A673 (cell line): Measurements from ENCODE around the gene GALNT2. TPM values are rescaled to one million over a fixed set of nuclear protein-coding genes. Genes with fewer than 3 reads are reported as not detected.
A peak's percentile ranks its signal among the peaks of the same experiment; 100 is the strongest.

ENCODE experiments used
- BruUV-seq: library from RNA; stranded (reverse); fragments of 400-500 nt; replicated peaks from 2 replicates; lab custom pipeline; 2021; lab: Mats Ljungman, UMichigan
- CTCF ChIA-PET: fragments of 300-600 bp; sonication (Branson Sonifier 250); formaldehyde crosslinking; loops from one replicate; lab custom pipeline; 2022; ENCODE audit warnings: antibody characterized with exemption; lab: Charles Lee
- POLR2A ChIA-PET: fragments of 300-600 bp; sonication (Branson Sonifier 250); formaldehyde crosslinking; loops from one replicate; lab custom pipeline; 2022; ENCODE audit warnings: antibody characterized with exemption; ENCODE audit not compliant: low non-redundant PET; lab: Charles Lee
- DNase-seq: peaks from one replicate; pipeline ENCODE4 v3.0.0-alpha.2; 2015; ENCODE audit warnings: low spot score
- H3K27ac ChIP-seq: fragments of 200-600 bp; sonication (generic); 2 replicates; pipeline ENCODE4 v1.5.1; 2016; ENCODE audit warnings: mixed run types, low read depth, mild to moderate bottlenecking, mixed read lengths, antibody characterized with exemption, low read length; ENCODE audit not compliant: poor library complexity, severe bottlenecking
- H3K27me3 ChIP-seq: fragments of 200-600 bp; sonication (generic); replicated peaks from 2 replicates; pipeline ENCODE4 v1.6.1; 2017; ENCODE audit warnings: mixed run types, low read depth, mild to moderate bottlenecking, mixed read lengths, antibody characterized with exemption, low read length; ENCODE audit not compliant: insufficient read depth, poor library complexity
- H3K36me3 ChIP-seq: fragments of 200-600 bp; sonication (generic); 2 replicates; pipeline ENCODE4 v1.6.1; 2016; ENCODE audit warnings: mixed run types, mild to moderate bottlenecking, mixed read lengths, antibody characterized with exemption, low read length; ENCODE audit not compliant: insufficient read depth, poor library complexity, severe bottlenecking
- H3K4me1 ChIP-seq: fragments of 200-600 bp; sonication (generic); 2 replicates; pipeline ENCODE4 v1.6.1; 2017; ENCODE audit warnings: mixed run types, mild to moderate bottlenecking, mixed read lengths, antibody characterized with exemption, low read length; ENCODE audit not compliant: insufficient read depth, poor library complexity, severe bottlenecking
- H3K4me3 ChIP-seq: fragments of 200-600 bp; sonication (generic); 2 replicates; pipeline ENCODE4 v1.5.1; 2016; ENCODE audit warnings: low read depth, mixed run types, mild to moderate bottlenecking, mixed read lengths, low read length; ENCODE audit not compliant: poor library complexity, severe bottlenecking
- H3K9me3 ChIP-seq: fragments of 200-600 bp; sonication (generic); 2 replicates; pipeline ENCODE4 v1.6.1; 2016; ENCODE audit warnings: mixed run types, low read depth, mild to moderate bottlenecking, mixed read lengths, antibody characterized with exemption, low read length; ENCODE audit not compliant: poor library complexity, severe bottlenecking
- CTCF ChIP-seq: fragments of 300-800, 200-600 bp; sonication (generic); conservative IDR thresholded peaks from 2 replicates; pipeline ENCODE4 v1.5.1; 2017; ENCODE audit warnings: low read depth, mild to moderate bottlenecking, antibody characterized with exemption, low read length, moderate library complexity, mixed read lengths
- EZH2 ChIP-seq: fragments of 200-600 bp; sonication (generic); IDR thresholded peaks from 2 replicates; pipeline ENCODE4 v1.6.1; 2017; ENCODE audit warnings: borderline replicate concordance, low read depth, mild to moderate bottlenecking, mixed read lengths, antibody characterized with exemption, low read length; ENCODE audit not compliant: poor library complexity, severe bottlenecking
- intact Hi-C: fragments of 100-400 bp; cut with micrococcal nuclease; formaldehyde crosslinking; loops from one replicate; pipeline ENCODE4 v1.10.0; 2022; ENCODE audit not compliant: unreplicated experiment
- total RNA-seq: library from RNA; stranded (reverse); gene quantifications from 2 replicates; pipeline ENCODE4 v1.2.3, GENCODE V29; 2021

The GALNT2 gene
- total RNA-seq, 1 experiment from 2014 or later, result 94.6 TPM

GRCh38 chr1:230084408-230085177 lies 17.6 kb downstream of the GALNT2 start:
- TF ChIP-seq CTCF (no peak), EZH2 (no peak)
- DNase-seq, result peak; percentile 89
- intact Hi-C loops, result no loop called here
- CTCF ChIA-PET, result interaction anchor here (0.7 kb wide), 1 partner anchor 14 kb away, joined by 3 read pairs; no protein-coding TSS in a partner anchor
- BruUV-seq, result no TSS peak
- H3K27me3 ChIP-seq, result no peaks in the 10 kb centered on the region
- H3K36me3 ChIP-seq, result no peaks in the 10 kb centered on the region
- no peak overlapping the region for H3K4me3 ChIP-seq
- H3K9me3 ChIP-seq, result no peaks in the 10 kb centered on the region
- POLR2A ChIA-PET, result no interaction called here
- peak overlapping the region; percentile 48 for H3K27ac ChIP-seq
- H3K4me1 ChIP-seq, result peaks cover 41% of the 10 kb centered on the region

GRCh38 chr1:230085178-230085515 lies 18.1 kb downstream of the GALNT2 start:
- no peak overlapping the region for H3K27ac ChIP-seq
- TF ChIP-seq CTCF, result no peak
- no peak for TF ChIP-seq EZH2
- H3K4me3 ChIP-seq, result no peak overlapping the region
- H3K36me3 ChIP-seq, result no peaks in the 10 kb centered on the region
- no peaks in the 10 kb centered on the region for H3K27me3 ChIP-seq
- no peaks in the 10 kb centered on the region for H3K9me3 ChIP-seq
- no TSS peak for BruUV-seq
- intact Hi-C loops, result no loop called here
- H3K4me1 ChIP-seq, result peaks cover 41% of the 10 kb centered on the region
- POLR2A ChIA-PET, result no interaction called here
- CTCF ChIA-PET, result interaction anchor here (0.7 kb wide), 1 partner anchor 15 kb away, joined by 3 read pairs; no protein-coding TSS in a partner anchor
- DNase-seq, result no peak

GRCh38 chr1:230086151-230086550 lies 19.1 kb downstream of the GALNT2 start:
- intact Hi-C loops, result no loop called here
- no peak overlapping the region for H3K27ac ChIP-seq

More at GRCh38 chr1:230086151-230086550, 19.1 kb downstream of the GALNT2 start:
- no peak overlapping the region for H3K4me3 ChIP-seq
- H3K9me3 ChIP-seq, result no peaks in the 10 kb centered on the region
- H3K36me3 ChIP-seq, result no peaks in the 10 kb centered on the region
- H3K4me1 ChIP-seq, result peaks cover 41% of the 10 kb centered on the region
- BruUV-seq, result no TSS peak
- ChIA-PET POLR2A (no interaction called here), CTCF (interaction anchor here (1.2 kb wide), 1 partner anchor 192 kb away, joined by 3 read pairs; no protein-coding TSS in a partner anchor)
- TF ChIP-seq CTCF (no peak), EZH2 (no peak)
- H3K27me3 ChIP-seq, result no peaks in the 10 kb centered on the region
- no peak for DNase-seq
